Endothelial cell (in vitro differentiated cells): ENCODE measurements around the gene SLC25A47. TPM values are rescaled to one million over a fixed set of nuclear protein-coding genes. Genes with fewer than 3 reads are reported as not detected.
"Not testable (repeated sequence)": the region's sequence is repeated elsewhere in the genome, so short reads cannot be mapped to it uniquely, and the experiment has no call there.

Experiments used
- DNase-seq: peaks from one replicate; pipeline ENCODE4 v3.0.0; 2021; ENCODE audit warnings: low spot score
- H3K27ac Mint-ChIP-seq: one replicate; pipeline ENCODE4 v1.8.0; 2021; ENCODE audit warnings: mixed read lengths, inconsistent platforms; ENCODE audit not compliant: unreplicated experiment
- H3K27me3 Mint-ChIP-seq: one replicate; pipeline ENCODE4 v1.8.0; 2021; ENCODE audit warnings: mild to moderate bottlenecking, moderate library complexity, mixed read lengths, inconsistent platforms; ENCODE audit not compliant: unreplicated experiment
- H3K36me3 Mint-ChIP-seq: one replicate; pipeline ENCODE4 v1.8.0; 2021; ENCODE audit warnings: mild to moderate bottlenecking, low read depth, mixed read lengths, inconsistent platforms; ENCODE audit not compliant: unreplicated experiment
- H3K4me1 Mint-ChIP-seq: one replicate; pipeline ENCODE4 v1.8.0; 2021; ENCODE audit warnings: mild to moderate bottlenecking, mixed read lengths, inconsistent platforms; ENCODE audit not compliant: unreplicated experiment
- H3K4me3 Mint-ChIP-seq: one replicate; pipeline ENCODE4 v1.8.0; 2021; ENCODE audit warnings: mild to moderate bottlenecking, mixed read lengths, inconsistent platforms; ENCODE audit not compliant: unreplicated experiment
- H3K9me3 Mint-ChIP-seq: one replicate; pipeline ENCODE4 v1.8.0; 2021; ENCODE audit warnings: mixed read lengths, inconsistent platforms; ENCODE audit not compliant: unreplicated experiment
- CTCF ChIP-seq: fragments of 200-600 bp; sonication (generic); IDR thresholded peaks from one replicate; pipeline ENCODE4 v1.5.0; 2021; ENCODE audit warnings: antibody characterized with exemption; ENCODE audit not compliant: unreplicated experiment
- total RNA-seq: library from RNA; stranded (reverse); fragmentation: NEBNext Ultra II Directional; extraction: Animal tissue kit (Norgen Biotek cat#: 25700); gene quantifications from one replicate; pipeline ENCODE4 v1.2.1, GENCODE V29; 2021; ENCODE audit not compliant: unreplicated experiment

SLC25A47 gene
- total RNA-seq, 1 donor from 2014 or later: not detected

- Mint-ChIP-seq H3K27me3 (peaks cover 2% of the 10 kb centered on the region), H3K36me3 (peaks cover 37% of the 10 kb centered on the region), H3K9me3 (no peaks in the 10 kb centered on the region), H3K4me3 (peak overlapping the region; percentile 42), H3K27ac (no peak overlapping the region), H3K4me1 (peaks cover 8% of the 10 kb centered on the region)
- DNase-seq: no peak
- no peak for TF ChIP-seq CTCF
These were observed 17.3 kb downstream of the SLC25A47 start for GRCh38 chr14:100340423-100340813.

- H3K36me3 Mint-ChIP-seq: peaks cover 37% of the 10 kb centered on the region
- DNase-seq: no peak
- TF ChIP-seq CTCF: no peak
These were observed 18.3 kb downstream of the SLC25A47 start for GRCh38 chr14:100341301-100342031.

GRCh38 chr14:100342195-100342594, 19.1 kb downstream of the SLC25A47 start:
- no peak for TF ChIP-seq CTCF
- H3K36me3 Mint-ChIP-seq: peaks cover 43% of the 10 kb centered on the region
- no peak overlapping the region for H3K27ac Mint-ChIP-seq
- H3K9me3 Mint-ChIP-seq: no peaks in the 10 kb centered on the region
- peaks cover 2% of the 10 kb centered on the region for H3K27me3 Mint-ChIP-seq
- H3K4me3 Mint-ChIP-seq: no peak overlapping the region
- peaks cover 8% of the 10 kb centered on the region for H3K4me1 Mint-ChIP-seq
- no peak for DNase-seq

More at GRCh38 chr14:100341301-100342031, 18.3 kb downstream of the SLC25A47 start:
- Mint-ChIP-seq H3K9me3 (no peaks in the 10 kb centered on the region), H3K27ac (no peak overlapping the region), H3K4me1 (peaks cover 8% of the 10 kb centered on the region), H3K4me3 (peak overlapping the region; percentile 35), H3K27me3 (peaks cover 2% of the 10 kb centered on the region)

- H3K4me3 Mint-ChIP-seq: peak overlapping the region; percentile 28
- DNase-seq, H3K27me3 Mint-ChIP-seq, H3K9me3 Mint-ChIP-seq, H3K4me1 Mint-ChIP-seq: not testable (repeated sequence)
- H3K27ac Mint-ChIP-seq: peak overlapping the region; percentile 13
- H3K36me3 Mint-ChIP-seq: peaks cover 43% of the 10 kb centered on the region
These were observed 19.7 kb downstream of the SLC25A47 start for GRCh38 chr14:100342826-100343225.

- not testable (repeated sequence) for H3K9me3 Mint-ChIP-seq, H3K4me1 Mint-ChIP-seq, H3K4me3 Mint-ChIP-seq, H3K27me3 Mint-ChIP-seq, H3K27ac Mint-ChIP-seq, DNase-seq
- peaks cover 47% of the 10 kb centered on the region for H3K36me3 Mint-ChIP-seq
These were observed 21.5 kb downstream of the SLC25A47 start for GRCh38 chr14:100344657-100345056.

GRCh38 chr14:100345711-100346110, 22.6 kb downstream of the SLC25A47 start:
- Mint-ChIP-seq H3K27ac (no peak overlapping the region), H3K9me3 (no peaks in the 10 kb centered on the region), H3K4me3 (no peak overlapping the region), H3K4me1 (peaks cover under 1% of the 10 kb centered on the region), H3K36me3 (peaks cover 47% of the 10 kb centered on the region), H3K27me3 (peaks cover 2% of the 10 kb centered on the region)
- no peak for DNase-seq
- TF ChIP-seq CTCF: no peak
